HCT116 (cell line): ENCODE results near the gene TWIST1. TPM values are rescaled to one million over a fixed set of nuclear protein-coding genes. Genes with fewer than 3 reads are reported as not detected.

Source experiments
- ATAC-seq: fragments of 200-7000 bp; cut with Tn5 transposase; 2 replicates; pipeline ENCODE4 v1.9.1; 2020; ENCODE audit warnings: mild to moderate bottlenecking, moderate library complexity
- BruUV-seq: library from RNA; stranded (reverse); fragments of 400-500 nt; replicated peaks from 2 replicates; lab custom pipeline; 2021; lab: Mats Ljungman, UMichigan
- CTCF ChIA-PET: fragments of 300-600 bp; sonication (Branson Sonifier 250); formaldehyde crosslinking; loops from one replicate; lab custom pipeline; 2021; ENCODE audit warnings: antibody characterized with exemption; lab: Charles Lee
- POLR2A ChIA-PET: fragments of 300-600, 350-600 bp; sonication (Branson Sonifier 250); formaldehyde crosslinking; loops from one replicate; lab custom pipeline; 2021; ENCODE audit warnings: antibody characterized with exemption; lab: Charles Lee
- RAD21 ChIA-PET, 2 experiments: fragments of 300-600 bp; sonication (Branson Sonifier 250); formaldehyde crosslinking; loops; one replicate each; lab custom pipeline; 2023; ENCODE audit warnings: low total read pairs in 2 of 2; ENCODE audit not compliant: uncharacterized antibody in 2 of 2, unreplicated experiment in 2 of 2, low non-redundant PET in 1 of 2; lab: Charles Lee
- DNase-seq: peaks from one replicate; pipeline ENCODE4 v3.0.0-alpha.2; 2010; ENCODE audit warnings: low read depth, low spot score
- H2AFZ ChIP-seq: fragments of 200-600 bp; shearing (Covaris generic), sonication (generic); 2 replicates; pipeline ENCODE4 v1.6.1; 2017; ENCODE audit warnings: low read depth, mixed run types, mixed read lengths, antibody characterized with exemption, low read length; ENCODE audit not compliant: poor library complexity, severe bottlenecking
- H3K27ac ChIP-seq: 2 replicates; pipeline ENCODE4 v1.5.1; 2012; ENCODE audit warnings: low read depth, low read length
- H3K27me3 ChIP-seq: fragments of 200-600 bp; sonication (generic); 2 replicates; pipeline ENCODE4 v1.6.1; 2016; ENCODE audit warnings: mixed run types, low read length, mixed read lengths; ENCODE audit not compliant: insufficient read depth
- H3K36me3 ChIP-seq, 2 experiments: fragments of 200-500 bp in 1 of 2; fragments of 200-600 bp in 1 of 2; sonication (Bioruptor generic) in 1 of 2; sonication (generic) in 1 of 2; 2 replicates each; pipeline versions ENCODE4 v1.5.1 to v1.6.1; 2014 to 2016; ENCODE audit warnings: low read length in 2 of 2, inconsistent platforms in 1 of 2, mixed read lengths in 1 of 2, mixed run types in 1 of 2; ENCODE audit not compliant: insufficient read depth in 2 of 2, control insufficient read depth in 1 of 2
- H3K4me1 ChIP-seq, 2 experiments: fragments of 200-600 bp in 1 of 2; sonication (generic) in 1 of 2; 2 replicates each; pipeline versions ENCODE4 v1.5.1 to v1.6.1; 2012 to 2017; ENCODE audit warnings: low read length in 2 of 2, inconsistent platforms in 1 of 2, mild to moderate bottlenecking in 1 of 2, mixed read lengths in 1 of 2, mixed run types in 1 of 2, moderate library complexity in 1 of 2; ENCODE audit not compliant: insufficient read depth in 2 of 2, control insufficient read depth in 1 of 2
- H3K4me2 ChIP-seq: fragments of 200-600 bp; sonication (generic); 2 replicates; pipeline ENCODE4 v1.6.1; 2017; ENCODE audit warnings: mixed run types, low read length, mixed read lengths
- H3K4me3 ChIP-seq, 2 experiments: fragments of 200-600 bp in 1 of 2; sonication (generic) in 1 of 2; replicated peaks in 1 of 2; 2 replicates each; pipeline ENCODE4 v1.5.1; 2011 to 2016; ENCODE audit warnings: low read length in 2 of 2, control low read depth in 1 of 2, low read depth in 1 of 2, mild to moderate bottlenecking in 1 of 2, mixed read lengths in 1 of 2, mixed run types in 1 of 2
- H3K79me2 ChIP-seq: fragments of 200-600 bp; sonication (generic); 2 replicates; pipeline ENCODE4 v1.6.1; 2017; ENCODE audit warnings: mild to moderate bottlenecking, mixed run types, low read length, moderate library complexity, mixed read lengths; ENCODE audit not compliant: insufficient read depth
- H3K9ac ChIP-seq: fragments of 200-600 bp; sonication (generic); 2 replicates; pipeline ENCODE4 v1.6.1; 2016; ENCODE audit warnings: low read length, mixed read lengths
- H3K9me2 ChIP-seq: fragments of 200-600 bp; sonication (generic), shearing (Covaris generic); 2 replicates; pipeline ENCODE4 v1.6.1; 2017; ENCODE audit warnings: mixed run types, mild to moderate bottlenecking, moderate library complexity; ENCODE audit not compliant: insufficient read depth
- H3K9me3 ChIP-seq, 2 experiments: fragments of 200-500 bp in 1 of 2; fragments of 200-600 bp in 1 of 2; sonication (Bioruptor generic) in 1 of 2; sonication (generic) in 1 of 2; 2 replicates each; pipeline ENCODE4 v1.6.1; 2014 to 2017; ENCODE audit warnings: low read length in 2 of 2, mixed read lengths in 2 of 2, inconsistent platforms in 1 of 2, low read depth in 1 of 2, mild to moderate bottlenecking in 1 of 2, mixed run types in 1 of 2, moderate library complexity in 1 of 2; ENCODE audit not compliant: control insufficient read depth in 1 of 2, insufficient read depth in 1 of 2
- H4K20me1 ChIP-seq: fragments of 200-600 bp; sonication (generic), shearing (Covaris generic); 2 replicates; pipeline ENCODE4 v1.6.1; 2017; ENCODE audit warnings: mixed run types, mild to moderate bottlenecking, moderate library complexity; ENCODE audit not compliant: insufficient read depth
- CBX3 ChIP-seq: IDR thresholded peaks from 2 replicates; pipeline ENCODE4 v1.6.1; 2012; ENCODE audit warnings: low read depth
- ELF1 ChIP-seq: IDR thresholded peaks from 2 replicates; pipeline ENCODE4 v1.6.1; 2012; ENCODE audit warnings: low read depth, borderline replicate concordance
- EZH2phosphoT487 ChIP-seq: fragments of 200-600 bp; IDR thresholded peaks from 2 replicates; pipeline ENCODE4 v1.6.1; 2018; ENCODE audit warnings: antibody characterized with exemption, borderline replicate concordance
- FOSL1 ChIP-seq: IDR thresholded peaks from 2 replicates; pipeline ENCODE4 v1.6.1; 2012; ENCODE audit warnings: low read depth
- JUND ChIP-seq: IDR thresholded peaks from 2 replicates; pipeline ENCODE4 v1.6.1; 2012
- POLR2AphosphoS5 ChIP-seq: IDR thresholded peaks from 2 replicates; pipeline ENCODE4 v1.6.1; 2011; ENCODE audit warnings: mild to moderate bottlenecking, low read depth, low read length, moderate library complexity
- RAD21 ChIP-seq: IDR thresholded peaks from 2 replicates; pipeline ENCODE4 v1.6.1; 2012; ENCODE audit warnings: low read depth, mild to moderate bottlenecking
- SP1 ChIP-seq: IDR thresholded peaks from 2 replicates; pipeline ENCODE4 v1.6.1; 2012; ENCODE audit warnings: low read depth
- TCF7L2 ChIP-seq: IDR thresholded peaks from 2 replicates; pipeline ENCODE4 v1.7.0; 2011; ENCODE audit warnings: borderline replicate concordance, inconsistent platforms; ENCODE audit not compliant: insufficient read depth, insufficient read length; ENCODE audit errors: extremely low read depth
- ZBTB33 ChIP-seq: IDR thresholded peaks from 2 replicates; pipeline ENCODE4 v1.6.1; 2011; ENCODE audit warnings: mild to moderate bottlenecking, low read length, moderate library complexity; ENCODE audit not compliant: insufficient replicate concordance; ENCODE audit errors: extremely low read depth
- intact Hi-C: fragments of 100-400 bp; cut with micrococcal nuclease; formaldehyde crosslinking; loops from 2 replicates; pipeline ENCODE4 v1.10.0; 2022
- total RNA-seq: library from RNA; stranded (reverse); gene quantifications from one replicate; pipeline ENCODE4 v1.2.1, GENCODE V29; 2021; ENCODE audit not compliant: unreplicated experiment

The TWIST1 gene
- total RNA-seq, 1 experiment from 2014 or later = 0.86 TPM

- Histone ChIP-seq H2AFZ (peak overlapping the region; percentile 75), H3K4me1 (peaks cover 6 to 21% of the 10 kb centered on the region in 2 experiments; a peak in 3 of 4 replicates), H3K79me2 (no peaks in the 10 kb centered on the region), H3K9me3 (no peaks in the 10 kb centered on the region), H3K27ac (no peak overlapping the region), H4K20me1 (no peaks in the 10 kb centered on the region), H3K36me3 (no peaks in the 10 kb centered on the region), H3K9me2 (no peaks in the 10 kb centered on the region), H3K9ac (no peak overlapping the region), H3K4me2 (peak overlapping the region; percentile 56; the same call in 1 of the 2 replicates), H3K4me3 (no peak overlapping the region), H3K27me3 (no peaks in the 10 kb centered on the region)
- CTCF ChIA-PET = interaction anchor here (1.3 kb wide), 1 partner anchor 32 kb away, joined by 3 read pairs; no protein-coding TSS in a partner anchor
- no TSS peak for BruUV-seq
- no peak for TF ChIP-seq TCF7L2
- TF ChIP-seq CBX3 = no peak
- no peak for TF ChIP-seq RAD21
- TF ChIP-seq POLR2AphosphoS5 = no peak
- no peak for TF ChIP-seq EZH2phosphoT487
- no peak for TF ChIP-seq SP1
- TF ChIP-seq JUND = no peak
- no peak for TF ChIP-seq FOSL1
- no peak for TF ChIP-seq ZBTB33
- TF ChIP-seq ELF1 = no peak
- POLR2A ChIA-PET = no interaction called here
- ATAC-seq (no peak), DNase-seq (no peak)
- intact Hi-C loops = no loop called here
- RAD21 ChIA-PET = no interaction called here
These were observed 15.5 kb downstream of the TWIST1 start for GRCh38 chr7:19101909-19102308.
